Measurements from ENCODE around the gene HNF1A.

The HNF1A gene

DNA sequence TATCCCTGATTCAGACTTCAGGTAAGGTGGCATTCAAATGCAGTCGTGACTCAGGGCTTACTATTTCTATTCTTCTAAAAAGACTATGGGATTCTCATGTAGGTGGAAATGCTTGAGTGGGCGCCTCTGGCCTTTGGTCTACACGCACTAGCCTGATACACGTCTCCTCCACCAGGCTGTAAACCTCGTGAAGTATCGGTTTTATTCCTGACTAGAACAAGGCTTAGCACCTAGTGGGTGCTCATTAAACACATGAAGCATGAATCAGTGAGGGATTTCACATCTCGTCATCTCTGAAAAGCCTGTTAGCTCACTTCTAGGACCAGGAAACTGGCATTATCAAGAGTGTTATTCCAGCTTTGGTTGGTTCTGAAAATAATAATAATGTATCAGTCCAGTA, 17.7 kb upstream of the HNF1A start:
- peak in 1 of 2 donors; percentile 21 for DNase-seq

DNA sequence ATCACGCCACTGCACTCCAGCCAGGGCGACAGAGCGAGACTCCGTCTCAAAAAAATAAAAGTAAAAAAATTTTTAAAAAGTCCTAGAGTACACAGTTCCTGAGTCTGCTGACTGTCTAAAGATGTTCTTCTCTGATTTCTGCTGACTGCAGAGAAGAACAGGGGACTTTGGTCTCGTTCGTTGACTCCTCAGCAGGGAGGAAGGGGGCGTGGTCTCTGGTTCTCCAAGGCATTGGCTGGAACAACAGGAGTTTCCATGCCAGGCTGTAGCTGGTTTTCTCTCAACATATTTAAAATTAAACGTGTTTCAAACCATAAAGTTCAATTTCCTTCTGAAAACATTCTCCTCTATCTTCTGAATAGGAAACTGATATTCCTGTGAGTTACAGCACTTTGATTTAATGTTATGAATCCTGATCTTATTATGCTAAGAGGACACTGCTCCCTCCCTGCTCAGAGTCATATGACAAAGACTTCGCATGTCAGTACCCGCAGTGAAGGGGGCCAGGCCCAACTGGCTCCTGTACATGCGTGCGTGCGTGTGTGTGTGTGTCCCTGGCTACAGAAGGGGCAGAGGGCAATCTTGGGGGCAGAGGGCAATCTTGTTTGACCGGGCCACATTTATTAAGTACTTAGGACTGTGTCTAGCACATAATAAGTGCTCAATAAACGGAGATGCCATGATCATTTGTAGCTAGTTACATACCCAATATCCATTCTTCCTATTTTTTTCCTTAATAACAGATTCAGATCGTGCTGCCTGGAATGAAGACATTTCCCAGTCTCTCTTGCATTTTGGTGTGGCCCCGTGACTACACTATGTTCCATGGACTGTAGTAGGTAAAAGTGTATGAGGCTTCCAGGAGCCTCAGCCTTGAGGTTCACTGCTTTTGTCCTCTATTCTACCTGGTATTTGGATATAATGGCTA, 16.5 kb upstream of the HNF1A start:
- DNase-seq = no peak

DNA sequence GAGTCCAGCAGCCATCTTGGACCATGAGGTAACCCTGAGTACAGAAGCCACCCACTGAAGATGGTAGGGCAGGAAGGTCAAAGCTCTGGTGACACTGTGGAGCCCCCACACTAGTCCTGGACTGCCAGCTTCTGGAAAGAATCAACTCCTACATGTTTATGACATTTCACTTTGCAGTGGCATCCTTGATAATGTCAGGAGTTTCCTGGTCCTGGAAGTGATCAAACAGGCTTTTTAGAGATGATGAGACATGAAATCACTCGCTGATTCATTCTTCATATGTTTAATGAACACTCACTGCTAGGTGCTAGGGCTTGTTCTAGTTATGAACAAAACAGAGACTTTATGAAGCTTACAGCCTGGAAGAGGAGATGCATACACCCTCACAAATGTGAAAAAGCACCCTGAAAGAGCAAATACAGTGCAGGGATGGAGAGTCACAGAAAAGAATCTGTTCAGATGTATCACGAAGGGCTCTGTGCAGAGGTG, 15.8 kb upstream of the HNF1A start:
- no peak for DNase-seq

DNA sequence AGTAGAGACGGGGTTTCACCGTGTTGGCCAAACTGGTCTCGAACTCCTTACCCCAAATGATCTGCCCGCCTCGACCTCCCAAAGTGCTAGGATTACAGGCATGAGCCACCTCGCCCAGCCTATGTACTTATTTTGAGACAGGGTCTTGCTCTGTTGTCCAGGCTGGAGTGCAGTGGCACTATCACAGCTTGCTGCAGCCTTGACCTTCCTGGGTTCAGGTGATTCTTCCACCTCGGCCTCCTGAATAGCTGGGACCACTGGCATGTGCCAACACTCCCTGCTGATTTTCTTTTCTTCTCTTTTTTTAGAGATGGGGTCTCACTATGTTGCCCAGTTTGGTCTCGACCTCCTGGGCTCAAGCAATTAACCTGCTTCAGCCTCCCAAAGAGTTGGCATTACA, 14.0 kb upstream of the HNF1A start:
- no peak for DNase-seq

DNA sequence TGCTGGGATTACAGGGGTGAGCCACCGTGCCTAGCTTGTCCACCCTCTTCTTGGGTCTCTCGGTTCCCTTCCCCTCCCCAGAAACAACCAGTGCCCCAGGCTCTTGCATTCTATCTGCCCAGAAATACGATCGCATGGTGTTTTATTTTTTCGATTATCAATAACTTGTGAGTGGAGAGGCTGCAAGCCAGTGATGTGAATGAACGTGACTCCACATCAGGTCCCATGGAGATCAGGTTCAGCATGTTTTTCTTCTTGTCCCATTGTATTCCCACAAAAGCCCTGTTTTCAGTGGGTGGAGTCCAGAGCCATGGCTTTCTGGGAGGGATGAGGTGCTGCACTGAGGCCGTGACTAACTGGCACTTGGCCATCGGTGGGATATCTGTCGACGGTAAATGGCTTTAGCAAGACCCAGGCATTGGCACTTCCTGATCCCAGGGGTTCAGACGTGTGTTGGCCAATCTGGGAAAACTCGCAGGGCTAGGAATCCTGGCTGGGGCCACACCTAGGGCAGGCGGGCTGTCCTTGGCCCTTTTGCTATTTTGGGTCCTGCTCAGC, 12.7 kb upstream of the HNF1A start:
- DNase-seq = no peak

DNA sequence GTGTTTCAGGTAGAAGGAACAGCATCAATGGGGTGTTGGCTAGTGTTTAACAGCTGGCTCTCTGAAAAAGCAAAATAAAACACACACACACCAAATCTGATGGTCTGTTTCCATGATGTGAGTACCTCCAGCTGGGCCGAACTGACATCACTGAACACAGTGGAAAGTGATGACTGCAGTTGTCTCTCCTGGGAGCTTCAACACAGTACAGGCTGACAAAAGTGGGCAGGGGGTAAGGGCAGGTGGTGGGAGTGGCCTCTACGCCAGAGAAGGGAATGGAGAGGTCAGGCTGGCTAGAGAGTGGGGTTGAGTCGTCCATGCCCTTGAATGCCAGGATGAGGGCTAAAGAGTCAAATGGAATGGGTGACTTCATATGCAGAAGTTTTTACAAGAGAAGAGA, 8.0 kb upstream of the HNF1A start:
- no peak for DNase-seq

DNA sequence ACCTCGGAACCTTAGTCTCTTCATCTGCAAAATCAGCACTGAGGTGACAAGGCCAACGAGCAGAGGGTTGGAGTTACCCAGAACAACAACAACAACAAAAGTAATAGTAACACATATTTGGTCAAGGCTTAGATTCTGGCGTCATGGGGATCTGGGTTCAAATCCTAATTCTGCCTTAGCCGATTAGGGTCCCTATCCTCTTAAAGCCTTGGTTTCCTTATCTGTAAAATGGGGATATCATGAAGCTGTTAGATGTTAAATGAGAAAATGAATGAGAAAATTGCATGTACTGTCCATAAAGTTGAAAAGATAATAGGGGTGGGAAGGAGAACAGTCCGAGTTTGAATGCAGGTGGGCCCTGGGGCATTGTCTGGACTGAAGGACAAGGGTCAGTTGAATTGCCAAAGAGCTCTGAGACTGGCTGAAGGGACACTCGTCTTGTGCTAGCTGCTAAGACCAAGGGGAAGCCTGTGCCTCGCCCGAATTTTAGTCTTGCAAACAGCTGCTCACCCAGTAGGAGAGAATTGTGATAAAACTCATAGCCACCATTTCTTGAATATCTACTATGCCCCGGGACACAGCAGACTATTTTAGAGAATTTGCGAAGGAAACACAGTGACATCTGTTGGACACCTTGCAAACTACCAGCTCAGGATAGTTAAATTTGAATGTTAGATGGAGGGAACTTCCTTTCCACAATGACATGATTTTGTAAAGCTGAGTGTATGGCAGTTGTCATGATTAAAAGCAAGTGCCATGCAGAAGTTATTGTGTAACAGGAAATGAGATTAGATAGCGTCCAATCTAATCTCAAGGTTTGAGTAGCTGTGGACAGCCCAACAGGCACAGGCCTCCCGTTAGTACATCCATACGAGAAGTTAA, 6.8 kb upstream of the HNF1A start:
- DNase-seq = peak in 1 of 2 donors; percentile 10

DNA sequence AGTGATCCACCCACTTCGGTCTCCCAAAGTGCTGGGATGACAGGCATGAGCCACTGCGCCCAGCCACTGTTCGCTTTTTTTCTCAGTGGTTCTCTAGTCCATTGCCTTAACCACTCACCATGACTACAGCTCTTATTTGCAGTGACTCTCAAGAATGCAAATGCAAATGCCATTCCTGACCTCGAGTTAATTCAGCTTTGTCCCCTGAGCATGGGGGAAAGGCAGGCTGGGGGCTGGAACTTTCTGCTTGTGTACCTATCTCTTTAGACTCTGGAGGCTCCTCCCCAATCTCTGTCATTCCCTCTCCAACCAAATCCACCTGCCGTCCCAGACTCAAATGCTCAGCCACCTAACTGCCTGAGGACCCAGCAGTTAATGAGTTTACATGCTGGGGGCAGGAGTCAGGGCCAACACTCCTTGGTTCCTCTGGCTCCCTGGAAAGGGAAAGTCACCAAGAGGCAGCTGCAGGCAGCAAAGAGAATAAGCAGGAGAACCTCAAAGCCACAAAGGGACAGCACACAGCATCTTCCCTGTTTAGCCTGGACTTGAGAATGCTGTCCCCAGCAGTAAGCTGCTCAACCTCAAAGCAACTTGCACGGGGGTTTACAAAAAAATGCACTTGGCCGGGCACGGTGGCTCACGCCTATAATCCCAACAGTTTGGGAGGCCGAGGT, 5.3 kb upstream of the HNF1A start:
- no peak for DNase-seq

DNA sequence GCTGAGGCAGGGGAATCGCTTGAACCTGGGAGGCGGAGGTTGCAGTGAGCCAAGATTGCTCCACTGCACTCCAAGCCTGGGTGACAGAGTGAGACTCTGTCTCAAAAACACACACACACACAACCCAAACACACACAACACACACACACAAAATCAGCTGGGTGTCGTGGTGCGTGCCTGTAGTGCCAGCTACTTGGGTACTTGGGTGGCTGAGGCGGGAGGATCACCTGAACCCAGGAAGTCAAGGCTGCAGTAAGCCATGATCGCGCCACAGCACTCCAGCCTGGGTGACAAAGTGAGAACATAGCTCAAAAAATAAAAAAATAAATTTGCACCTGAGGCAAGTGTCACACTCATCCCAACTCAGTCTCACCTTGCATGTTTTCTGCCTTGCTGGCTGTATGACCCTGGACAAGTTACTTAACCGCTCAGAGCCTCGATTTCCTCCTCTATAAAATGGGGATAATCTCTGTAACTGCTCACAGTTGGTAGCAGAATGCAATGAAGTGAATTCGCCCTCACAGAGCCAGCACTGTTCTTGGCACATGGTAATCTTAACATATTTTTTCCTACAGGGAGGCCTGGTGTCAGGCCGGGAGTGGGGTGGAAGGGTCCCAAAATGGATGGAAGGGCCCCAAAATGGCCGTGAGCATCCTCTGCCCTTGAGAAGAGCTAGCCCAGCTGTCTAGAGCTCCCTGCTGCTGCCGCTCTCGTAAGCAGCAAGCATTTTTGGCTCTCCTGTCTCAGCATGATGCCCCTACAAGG, 630 bp upstream of the HNF1A start:
- DNase-seq = no peak

DNA sequence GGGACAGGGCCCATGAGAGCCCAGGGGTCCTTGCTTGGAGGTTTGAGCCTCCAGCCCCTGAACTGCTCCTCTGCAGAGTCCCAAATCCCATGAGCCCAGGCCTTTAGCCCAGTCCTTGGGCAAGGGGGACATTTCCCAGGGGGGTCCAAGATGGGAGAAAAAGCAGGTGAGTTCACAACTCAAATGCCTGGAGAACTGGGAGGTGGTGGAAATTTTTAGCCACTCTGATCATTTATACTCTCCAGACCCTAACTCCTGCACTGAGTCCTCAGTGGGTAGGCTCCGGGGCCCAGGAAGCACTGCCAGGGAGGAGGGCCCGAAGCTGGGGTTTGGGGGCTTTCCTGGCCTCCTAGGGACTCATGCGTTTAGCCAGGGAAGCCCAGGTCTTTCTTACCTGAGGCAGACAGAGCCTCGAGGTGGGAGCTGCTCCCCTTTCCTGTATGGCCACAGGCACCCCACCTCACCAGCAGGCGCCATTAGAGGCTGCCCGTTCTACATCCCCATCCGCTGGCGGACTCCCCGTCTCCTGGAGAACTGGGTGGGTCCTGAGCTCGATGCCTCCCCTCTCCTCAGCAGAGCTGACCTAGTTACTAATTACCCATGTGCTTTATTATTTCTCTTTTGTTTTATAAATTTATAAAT, 998 bp downstream of the HNF1A start:
- no peak for DNase-seq

DNA sequence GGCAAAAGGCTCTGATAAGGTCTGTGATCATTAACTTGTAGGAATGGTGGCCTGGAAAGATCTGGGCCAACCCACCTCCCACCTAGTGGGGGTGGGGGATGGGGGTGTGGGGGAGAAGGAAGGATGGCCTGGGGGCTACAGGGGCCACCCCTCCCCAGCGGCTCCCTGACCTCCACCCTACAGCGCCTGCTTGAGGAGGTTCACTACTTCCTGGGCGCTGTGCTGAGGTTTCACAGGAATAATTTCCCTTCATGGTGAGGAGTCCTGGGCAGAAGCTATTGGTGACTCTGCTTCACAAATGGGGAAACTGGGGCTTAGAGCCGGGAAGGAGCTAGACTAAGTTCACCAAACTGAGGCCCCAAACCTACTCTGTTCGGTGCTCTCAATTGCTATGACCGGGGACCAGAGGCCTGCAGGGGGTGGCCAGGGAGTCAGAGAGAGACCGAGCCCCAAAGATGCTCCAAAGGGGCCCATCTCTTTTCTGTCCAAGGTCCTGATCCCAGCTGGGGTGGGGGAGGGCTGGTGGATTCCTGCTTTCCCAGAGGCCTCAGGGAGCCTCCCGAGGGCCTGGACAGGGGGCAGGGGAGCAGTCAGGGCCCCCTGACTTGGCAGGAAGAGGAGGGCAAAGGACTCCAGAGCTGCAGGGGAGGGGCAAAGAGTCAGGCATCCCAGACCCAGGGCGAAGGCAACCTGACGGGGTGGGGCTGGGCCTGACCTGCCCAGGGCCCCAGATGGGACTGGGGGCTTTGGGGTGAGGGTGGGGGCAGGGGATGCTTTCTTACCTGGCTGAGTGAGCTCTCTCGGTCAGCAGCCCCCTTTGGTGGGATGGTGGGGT, 1.7 kb downstream of the HNF1A start:
- DNase-seq = no peak

DNA sequence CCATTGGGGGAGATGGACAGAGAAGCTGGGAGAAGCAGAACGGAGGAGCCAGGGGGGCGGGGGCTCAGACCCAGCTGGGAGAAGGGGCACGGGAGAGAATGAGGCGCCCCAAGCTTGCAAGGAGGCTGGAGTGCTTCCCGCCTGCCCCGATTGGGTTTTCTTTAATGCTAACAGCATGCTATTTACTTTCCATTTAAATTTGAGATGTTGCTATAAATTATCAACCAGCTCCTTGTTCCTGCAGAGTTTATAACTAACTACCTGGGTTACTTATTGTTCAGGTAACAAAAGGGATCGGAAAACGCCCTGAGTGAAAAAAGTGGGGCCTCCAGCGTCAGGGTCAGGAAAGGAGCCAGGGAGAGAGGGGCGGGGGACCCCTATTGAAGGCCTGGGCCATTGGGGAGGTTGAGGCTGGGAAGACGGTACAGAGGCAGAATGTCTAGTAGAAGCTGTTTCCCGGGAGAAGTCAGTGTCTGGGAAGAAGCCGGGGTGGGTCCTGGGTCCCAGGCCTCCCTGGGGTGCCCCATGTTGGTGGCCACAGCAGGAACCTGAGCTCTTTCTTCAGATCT, 2.5 kb downstream of the HNF1A start:
- DNase-seq = no peak

DNA sequence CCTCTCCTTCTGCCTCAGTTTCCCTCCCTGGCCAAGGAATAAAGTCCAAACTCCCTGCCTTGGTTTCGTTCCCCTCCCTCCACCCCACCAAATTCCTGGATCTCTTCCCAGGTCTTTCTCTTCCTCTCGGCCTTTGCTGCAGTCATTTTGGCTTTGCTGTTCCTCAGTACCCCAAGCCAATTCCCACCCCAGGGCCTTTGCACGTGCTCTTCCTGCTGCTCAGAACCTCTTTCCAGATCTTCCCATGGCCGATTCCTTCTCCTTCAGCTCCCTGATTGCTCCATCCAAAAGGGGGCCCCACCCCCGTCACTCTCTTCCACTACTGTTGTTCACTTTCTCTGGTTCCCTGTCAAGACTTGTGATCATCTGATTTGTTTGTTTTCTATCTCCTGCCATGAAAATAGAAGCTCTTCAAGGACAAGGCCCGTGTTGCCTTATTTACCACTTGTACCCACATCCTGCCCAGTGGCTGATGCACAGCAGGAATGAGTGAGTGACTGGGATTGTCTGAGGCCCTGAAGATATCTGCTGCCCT, 3.1 kb downstream of the HNF1A start:
- no peak for DNase-seq

DNA sequence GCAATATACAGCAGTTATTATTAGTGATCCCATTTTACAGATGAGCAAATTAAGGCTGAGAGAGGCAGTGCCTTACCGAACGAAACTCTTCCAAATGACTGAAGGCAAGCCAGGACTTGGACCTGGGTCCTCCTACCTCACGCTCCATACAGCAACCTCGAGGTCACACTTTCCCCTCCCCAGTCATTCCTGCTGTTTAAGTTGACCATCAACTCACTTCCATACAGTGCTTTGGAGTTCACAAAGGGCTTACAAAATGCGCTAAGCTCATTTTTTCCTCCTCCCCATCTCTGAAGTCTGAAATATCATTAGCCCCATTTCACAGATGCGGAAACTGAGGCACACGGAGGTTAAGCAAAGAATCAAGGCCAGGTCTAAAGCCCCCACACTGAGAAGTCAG, 4.3 kb downstream of the HNF1A start:
- DNase-seq = no peak

DNA sequence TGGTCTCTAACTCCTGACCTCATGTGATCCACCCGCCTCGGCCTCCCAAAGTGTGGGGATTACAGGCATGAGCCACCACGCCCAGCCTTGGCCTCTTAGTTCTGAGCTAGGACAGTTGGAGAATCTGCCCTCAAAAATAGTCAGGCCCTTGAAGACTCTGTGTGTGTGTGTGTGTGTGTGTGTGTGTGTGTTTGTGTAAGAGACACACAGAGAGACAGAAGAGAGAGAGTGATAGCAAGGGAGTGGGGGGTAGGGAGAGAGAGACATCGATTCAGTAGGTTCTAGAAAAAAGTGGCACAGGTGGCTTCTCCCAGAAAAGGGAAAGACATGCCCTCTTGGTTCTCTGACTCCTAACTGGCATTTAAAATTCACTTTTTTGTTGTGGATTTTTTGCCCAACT, 5.4 kb downstream of the HNF1A start:
- no peak for DNase-seq

DNA sequence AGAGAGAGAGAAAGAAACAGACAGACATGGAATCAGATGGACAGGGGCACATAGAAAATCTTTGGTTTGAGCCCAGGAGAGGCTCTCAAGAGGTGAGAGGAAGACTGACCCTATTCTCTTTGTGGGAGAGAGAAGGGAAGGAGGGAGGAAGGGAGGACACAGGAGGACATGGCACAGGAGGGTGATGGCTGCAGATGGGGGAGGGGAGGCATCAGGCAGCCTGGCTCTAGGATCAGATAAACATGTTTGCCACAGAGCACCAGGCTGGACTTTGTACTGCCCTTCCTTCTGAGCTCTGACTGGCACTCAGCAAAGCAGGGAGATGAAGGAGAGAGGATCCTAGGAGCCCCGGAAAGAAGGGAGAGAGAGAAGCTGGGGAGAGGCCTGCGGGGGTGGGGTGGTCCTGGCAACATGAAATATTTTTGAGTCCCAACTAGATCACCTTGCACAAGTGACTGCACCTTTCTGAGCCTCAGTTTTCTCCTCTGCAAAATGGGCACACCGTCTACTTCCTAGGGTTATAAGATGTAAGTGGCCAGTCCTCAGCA, 6.1 kb downstream of the HNF1A start:
- DNase-seq = no peak

DNA sequence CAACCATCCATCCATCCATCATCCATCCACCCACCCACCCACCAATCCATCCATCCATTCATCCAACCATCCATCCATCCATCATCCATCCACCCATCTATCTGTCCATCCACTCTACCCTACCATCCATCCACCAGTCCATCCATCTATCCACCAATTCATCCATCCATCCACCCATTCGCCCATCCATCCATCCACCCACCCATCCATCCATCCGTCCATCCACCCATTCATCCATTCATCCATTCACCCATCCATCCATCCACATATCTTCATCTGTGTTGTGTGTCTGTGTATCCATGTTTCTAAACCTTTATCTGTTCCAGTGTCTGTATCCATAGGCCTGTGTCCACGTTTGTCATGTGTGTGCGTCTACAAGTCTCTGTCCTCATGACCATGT, 9.9 kb downstream of the HNF1A start:
- no peak for DNase-seq

DNA sequence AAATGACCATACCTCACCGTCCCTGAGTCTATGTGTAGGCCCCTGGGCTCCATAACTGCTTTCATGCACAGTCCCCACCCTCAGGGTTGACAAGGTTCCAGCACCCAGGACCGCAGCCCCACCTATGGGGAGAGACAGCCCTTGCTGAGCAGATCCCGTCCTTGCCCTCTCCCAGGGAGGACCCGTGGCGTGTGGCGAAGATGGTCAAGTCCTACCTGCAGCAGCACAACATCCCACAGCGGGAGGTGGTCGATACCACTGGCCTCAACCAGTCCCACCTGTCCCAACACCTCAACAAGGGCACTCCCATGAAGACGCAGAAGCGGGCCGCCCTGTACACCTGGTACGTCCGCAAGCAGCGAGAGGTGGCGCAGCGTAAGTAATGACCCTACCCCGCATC, 10.3 kb downstream of the HNF1A start:
- DNase-seq = no peak

DNA sequence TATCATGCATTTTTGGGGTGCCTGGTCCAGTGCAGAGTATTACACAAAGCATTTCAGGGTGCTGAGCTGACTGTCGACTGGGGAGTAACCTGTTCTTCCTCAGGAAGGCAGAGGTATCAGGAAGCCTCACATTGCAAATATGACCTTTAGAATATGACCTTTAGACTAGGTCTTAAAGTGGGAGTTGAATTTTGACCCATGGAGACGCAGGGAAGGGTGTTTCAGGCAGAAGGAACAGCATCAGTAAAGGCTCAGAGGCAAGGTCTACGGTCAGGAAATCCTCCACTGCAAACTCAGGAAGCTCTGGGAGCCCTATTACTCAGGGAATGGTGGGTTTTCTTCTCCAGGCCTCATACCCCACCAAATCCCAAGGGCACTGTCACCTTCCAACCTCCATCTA, 11.3 kb downstream of the HNF1A start:
- no peak for DNase-seq
